ENCODE measurements around the gene CDC42EP4.
A peak's percentile ranks its signal among the peaks of the same experiment; 100 is the strongest.

The CDC42EP4 gene

GRCh38 chr17:73261617-73261951 is 50.2 kb downstream of the CDC42EP4 start, which contains the start of gene CPSF4L:
Gene CPSF4L (minus strand): TSS chr17:73261880. CDS start chr17:73261818, 62 bp downstream.
- ATAC-seq, result no peak
- TF ChIP-seq ISL1 (CRISPR knock-in tag; IDR thresholded peaks at IDR 0.05) (no peak), ZNF565 (CRISPR knock-in tag; conservative IDR thresholded peaks at IDR 0.05; ENCODE audit: low read depth) (no peak), PPARA (CRISPR knock-in tag; IDR thresholded peaks at IDR 0.05; ENCODE audit: borderline replicate concordance) (no peak), RARB (CRISPR knock-in tag; IDR thresholded peaks at IDR 0.05) (no peak), SNAI2 (CRISPR knock-in tag; IDR thresholded peaks at IDR 0.05) (no peak), TCF4 (CRISPR knock-in tag; IDR thresholded peaks at IDR 0.05; ENCODE audit: borderline replicate concordance) (no peak), ZFP3 (CRISPR knock-in tag; IDR thresholded peaks at IDR 0.05) (no peak), ESRRG (CRISPR knock-in tag; IDR thresholded peaks at IDR 0.05) (no peak), OSR1 (CRISPR knock-in tag; IDR thresholded peaks at IDR 0.05) (no peak), TOX (CRISPR knock-in tag; IDR thresholded peaks at IDR 0.05; ENCODE audit: borderline replicate concordance) (no peak), BACH2 (CRISPR knock-in tag; IDR thresholded peaks at IDR 0.05; ENCODE audit: borderline replicate concordance) (no peak), GLIS3 (CRISPR knock-in tag; IDR thresholded peaks at IDR 0.05) (no peak)

DNA sequence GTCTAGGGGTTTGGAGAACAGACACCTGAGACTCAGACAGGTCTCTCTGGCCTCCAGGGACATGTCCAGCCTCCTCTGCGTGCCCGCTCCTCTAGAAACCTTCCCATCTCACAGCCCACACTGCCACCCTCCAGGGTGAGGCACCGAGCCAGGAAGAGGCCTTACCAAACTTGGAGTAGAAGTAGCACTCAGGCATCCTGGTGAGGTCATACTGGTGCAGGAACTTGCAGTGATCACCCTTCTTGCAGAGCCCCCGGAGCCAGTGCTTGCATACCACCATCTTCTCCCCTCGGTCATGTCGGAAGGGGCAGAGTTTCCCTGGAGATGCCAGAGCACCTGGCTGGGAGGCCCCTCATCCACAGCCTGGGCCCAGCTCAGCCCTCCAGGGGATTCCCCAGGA is 54.3 kb downstream of the CDC42EP4 start:
- TF ChIP-seq ZC3H10 (CRISPR knock-in tag; IDR thresholded peaks at IDR 0.05) (no peak), ARNTL (CRISPR knock-in tag; IDR thresholded peaks at IDR 0.05; ENCODE audit: borderline replicate concordance, low read depth) (no peak), GLIS3 (CRISPR knock-in tag; IDR thresholded peaks at IDR 0.05) (no peak), PPARA (CRISPR knock-in tag; IDR thresholded peaks at IDR 0.05; ENCODE audit: borderline replicate concordance) (no peak), TOX (CRISPR knock-in tag; IDR thresholded peaks at IDR 0.05; ENCODE audit: borderline replicate concordance) (no peak), RARB (CRISPR knock-in tag; IDR thresholded peaks at IDR 0.05) (no peak), ISL1 (CRISPR knock-in tag; IDR thresholded peaks at IDR 0.05) (no peak), TCF4 (CRISPR knock-in tag; IDR thresholded peaks at IDR 0.05; ENCODE audit: borderline replicate concordance) (no peak), TSHZ2 (CRISPR knock-in tag; IDR thresholded peaks at IDR 0.05) (no peak), ESRRG (CRISPR knock-in tag; IDR thresholded peaks at IDR 0.05) (no peak), ZFP3 (CRISPR knock-in tag; IDR thresholded peaks at IDR 0.05) (no peak), CSDC2 (CRISPR knock-in tag; IDR thresholded peaks at IDR 0.05) (no peak)
- no peak for ATAC-seq

DNA sequence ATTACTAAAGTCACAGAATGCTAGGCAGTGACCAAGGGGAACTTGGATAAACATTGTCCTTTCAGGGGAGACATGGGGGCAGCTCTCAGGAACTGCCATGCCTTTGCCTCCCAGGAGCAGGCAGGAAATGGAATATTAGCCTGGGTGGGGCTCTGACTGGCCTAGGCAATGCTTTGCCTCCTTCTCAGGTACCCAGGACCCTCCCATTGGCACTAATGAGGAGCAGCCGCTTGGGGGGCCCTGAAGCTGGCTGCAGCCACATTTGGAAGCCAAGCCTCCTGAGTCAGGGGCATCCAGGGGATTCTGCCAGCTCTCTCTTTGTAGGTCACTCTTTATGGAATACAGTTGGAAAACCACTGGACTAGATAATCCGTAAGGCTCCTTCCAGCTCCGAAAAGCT is 55.6 kb downstream of the CDC42EP4 start:
- ATAC-seq, result peak; percentile 3; the same call in 1 of the 3 replicates
- TF ChIP-seq TSHZ2 (CRISPR knock-in tag; IDR thresholded peaks at IDR 0.05), result 0 out of 2 replicates have a peak, but pooled peaks have one; percentile 1
- no peak for TF ChIP-seq ZC3H10 (CRISPR knock-in tag; IDR thresholded peaks at IDR 0.05)

GRCh38 chr17:73255671-73256181 is 56.1 kb downstream of the CDC42EP4 start:
- ATAC-seq, result peak; percentile 86
- TF ChIP-seq TOX (CRISPR knock-in tag; IDR thresholded peaks at IDR 0.05; ENCODE audit: borderline replicate concordance), result no peak
- no peak for TF ChIP-seq GLIS3 (CRISPR knock-in tag; IDR thresholded peaks at IDR 0.05)
- TF ChIP-seq, protein P1, sequence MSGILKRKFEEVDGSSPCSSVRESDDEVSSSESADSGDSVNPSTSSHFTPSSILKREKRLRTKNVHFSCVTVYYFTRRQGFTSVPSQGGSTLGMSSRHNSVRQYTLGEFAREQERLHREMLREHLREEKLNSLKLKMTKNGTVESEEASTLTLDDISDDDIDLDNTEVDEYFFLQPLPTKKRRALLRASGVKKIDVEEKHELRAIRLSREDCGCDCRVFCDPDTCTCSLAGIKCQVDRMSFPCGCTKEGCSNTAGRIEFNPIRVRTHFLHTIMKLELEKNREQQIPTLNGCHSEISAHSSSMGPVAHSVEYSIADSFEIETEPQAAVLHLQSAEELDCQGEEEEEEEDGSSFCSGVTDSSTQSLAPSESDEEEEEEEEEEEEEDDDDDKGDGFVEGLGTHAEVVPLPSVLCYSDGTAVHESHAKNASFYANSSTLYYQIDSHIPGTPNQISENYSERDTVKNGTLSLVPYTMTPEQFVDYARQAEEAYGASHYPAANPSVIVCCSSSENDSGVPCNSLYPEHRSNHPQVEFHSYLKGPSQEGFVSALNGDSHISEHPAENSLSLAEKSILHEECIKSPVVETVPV (CRISPR knock-in tag; IDR thresholded peaks at IDR 0.05), result no peak
- TF ChIP-seq ZNF565 (CRISPR knock-in tag; conservative IDR thresholded peaks at IDR 0.05; ENCODE audit: low read depth), result no peak
- no peak for TF ChIP-seq SNAI2 (CRISPR knock-in tag; IDR thresholded peaks at IDR 0.05)
- TF ChIP-seq RARB (CRISPR knock-in tag; IDR thresholded peaks at IDR 0.05), result no peak
- TF ChIP-seq OSR1 (CRISPR knock-in tag; IDR thresholded peaks at IDR 0.05), result no peak
- TF ChIP-seq, protein P2, sequence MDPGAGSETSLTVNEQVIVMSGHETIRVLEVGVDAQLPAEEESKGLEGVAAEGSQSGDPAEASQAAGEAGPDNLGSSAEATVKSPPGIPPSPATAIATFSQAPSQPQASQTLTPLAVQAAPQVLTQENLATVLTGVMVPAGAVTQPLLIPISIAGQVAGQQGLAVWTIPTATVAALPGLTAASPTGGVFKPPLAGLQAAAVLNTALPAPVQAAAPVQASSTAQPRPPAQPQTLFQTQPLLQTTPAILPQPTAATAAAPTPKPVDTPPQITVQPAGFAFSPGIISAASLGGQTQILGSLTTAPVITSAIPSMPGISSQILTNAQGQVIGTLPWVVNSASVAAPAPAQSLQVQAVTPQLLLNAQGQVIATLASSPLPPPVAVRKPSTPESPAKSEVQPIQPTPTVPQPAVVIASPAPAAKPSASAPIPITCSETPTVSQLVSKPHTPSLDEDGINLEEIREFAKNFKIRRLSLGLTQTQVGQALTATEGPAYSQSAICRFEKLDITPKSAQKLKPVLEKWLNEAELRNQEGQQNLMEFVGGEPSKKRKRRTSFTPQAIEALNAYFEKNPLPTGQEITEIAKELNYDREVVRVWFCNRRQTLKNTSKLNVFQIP (CRISPR knock-in tag; IDR thresholded peaks at IDR 0.05; ENCODE audit: borderline replicate concordance, low read depth), result no peak
- TF ChIP-seq PATZ1 (CRISPR knock-in tag; IDR thresholded peaks at IDR 0.05; ENCODE audit: borderline replicate concordance), result no peak
- TF ChIP-seq TSHZ2 (CRISPR knock-in tag; IDR thresholded peaks at IDR 0.05), result 0 out of 2 replicates have a peak, but pooled peaks have one; percentile 40
- TF ChIP-seq ESRRG (CRISPR knock-in tag; IDR thresholded peaks at IDR 0.05), result no peak

Data from SK-N-SH treated with all-trans-retinoic acid at 6 μM for 48 hours (cell line).